Liver (tissue), 9 donors: ENCODE measurements around the gene RBM15. TPM values are rescaled to one million over a fixed set of nuclear protein-coding genes. Genes with fewer than 3 reads are reported as not detected.

ENCODE experiments used
- DNase-seq: peaks from one replicate; pipeline ENCODE4 v3.0.0-alpha.2; 2017; ENCODE audit warnings: low spot score
- H3K27ac ChIP-seq, 2 donors: one replicate each; pipeline ENCODE4 v1.7.0; 2013; ENCODE audit warnings: inconsistent platforms in 2 of 2, low read length in 2 of 2, control low read depth in 1 of 2, low read depth in 1 of 2, mild to moderate bottlenecking in 1 of 2
- H3K27me3 ChIP-seq, 4 donors: one replicate each; pipeline versions ENCODE4 v1.6.1 to v1.7.0; 2013; ENCODE audit warnings: low read length in 3 of 4, inconsistent platforms in 1 of 4, mild to moderate bottlenecking in 1 of 4, moderate library complexity in 1 of 4; ENCODE audit not compliant: control insufficient read depth in 4 of 4, insufficient read depth in 4 of 4
- H3K36me3 ChIP-seq, 4 donors: one replicate each; pipeline versions ENCODE4 v1.6.1 to v1.7.0; 2013; ENCODE audit warnings: low read length in 3 of 4, mild to moderate bottlenecking in 3 of 4, low read depth in 1 of 4, moderate library complexity in 1 of 4; ENCODE audit not compliant: control insufficient read depth in 4 of 4, insufficient read depth in 3 of 4
- H3K4me1 ChIP-seq, 4 donors: one replicate each; pipeline versions ENCODE4 v1.6.1 to v1.7.0; 2013; ENCODE audit warnings: low read length in 3 of 4, mild to moderate bottlenecking in 3 of 4, moderate library complexity in 1 of 4; ENCODE audit not compliant: control insufficient read depth in 4 of 4, insufficient read depth in 4 of 4
- H3K4me3 ChIP-seq, 3 donors: one replicate each; pipeline versions ENCODE4 v1.6.1 to v1.7.0; 2013; ENCODE audit warnings: low read length in 3 of 3, control low read depth in 1 of 3, low read depth in 1 of 3, mild to moderate bottlenecking in 1 of 3
- H3K9ac ChIP-seq, 2 donors: one replicate each; pipeline ENCODE4 v1.7.0; 2013; ENCODE audit warnings: low read length in 2 of 2, mild to moderate bottlenecking in 2 of 2, moderate library complexity in 2 of 2, control low read depth in 1 of 2, low read depth in 1 of 2
- H3K9me3 ChIP-seq, 4 donors: one replicate each; pipeline versions ENCODE4 v1.6.1 to v1.7.0; 2013; ENCODE audit warnings: low read length in 3 of 4; ENCODE audit not compliant: control insufficient read depth in 4 of 4
- ATF3 ChIP-seq: IDR thresholded peaks from 2 replicates; pipeline ENCODE4 v1.6.1; 2016; ENCODE audit warnings: antibody characterized with exemption
- CTCF ChIP-seq: fragments of 150-350 bp; IDR thresholded peaks from 2 replicates; pipeline ENCODE4 v1.5.1; 2017; ENCODE audit warnings: improper control_type of control experiment, low read depth, low read length; ENCODE audit not compliant: missing input control
- EGR1 ChIP-seq, 2 donors: IDR thresholded peaks; 2 replicates each; pipeline ENCODE4 v1.6.1; 2016 to 2018; ENCODE audit warnings: antibody characterized with exemption in 2 of 2, low read depth in 2 of 2
- FOXA1 ChIP-seq: IDR thresholded peaks from 2 replicates; pipeline ENCODE4 v1.6.1; 2016; ENCODE audit warnings: antibody characterized with exemption
- FOXA2 ChIP-seq: IDR thresholded peaks from 2 replicates; pipeline ENCODE4 v1.6.1; 2016; ENCODE audit warnings: antibody characterized with exemption
- GABPA ChIP-seq, 2 donors: IDR thresholded peaks in 1 of 2; conservative IDR thresholded peaks in 1 of 2; 2 replicates each; pipeline ENCODE4 v1.6.1; 2016; ENCODE audit warnings: antibody characterized with exemption in 2 of 2, mild to moderate bottlenecking in 1 of 2, moderate library complexity in 1 of 2
- HNF4A ChIP-seq, 2 donors: conservative IDR thresholded peaks; 2 replicates each; pipeline ENCODE4 v1.6.1; 2016; ENCODE audit warnings: antibody characterized with exemption in 2 of 2, mild to moderate bottlenecking in 2 of 2
- HNF4G ChIP-seq: IDR thresholded peaks from 2 replicates; pipeline ENCODE4 v1.6.1; 2016; ENCODE audit warnings: antibody characterized with exemption
- JUND ChIP-seq, 2 donors: IDR thresholded peaks; 2 replicates each; pipeline ENCODE4 v1.6.1; 2016; ENCODE audit warnings: antibody characterized with exemption in 2 of 2
- MAX ChIP-seq: IDR thresholded peaks from 2 replicates; pipeline ENCODE4 v1.6.1; 2016; ENCODE audit warnings: antibody characterized with exemption
- NR2F2 ChIP-seq: IDR thresholded peaks from 2 replicates; pipeline ENCODE4 v1.6.1; 2016; ENCODE audit warnings: antibody characterized with exemption
- RAD21 ChIP-seq, 2 donors: IDR thresholded peaks; 2 replicates each; pipeline ENCODE4 v1.6.1; 2016; ENCODE audit warnings: antibody characterized with exemption in 2 of 2, mild to moderate bottlenecking in 2 of 2
- REST ChIP-seq: IDR thresholded peaks from 2 replicates; pipeline ENCODE4 v1.6.1; 2016; ENCODE audit warnings: antibody characterized with exemption, mild to moderate bottlenecking
- RXRA ChIP-seq, 2 donors: IDR thresholded peaks; 2 replicates each; pipeline ENCODE4 v1.6.1; 2017 to 2018; ENCODE audit warnings: antibody characterized with exemption in 2 of 2, mild to moderate bottlenecking in 1 of 2
- SP1 ChIP-seq: IDR thresholded peaks from 2 replicates; pipeline ENCODE4 v1.6.1; 2018; ENCODE audit warnings: antibody characterized with exemption, mild to moderate bottlenecking
- TAF1 ChIP-seq: conservative IDR thresholded peaks from 2 replicates; pipeline ENCODE4 v1.6.1; 2016; ENCODE audit warnings: antibody characterized with exemption, mild to moderate bottlenecking
- YY1 ChIP-seq: IDR thresholded peaks from 2 replicates; pipeline ENCODE4 v1.6.1; 2016; ENCODE audit warnings: antibody characterized with exemption, mild to moderate bottlenecking
- ZBTB33 ChIP-seq: IDR thresholded peaks from 2 replicates; pipeline ENCODE4 v1.6.1; 2016; ENCODE audit warnings: antibody characterized with exemption
- WGBS: extraction: QIAGEN DNeasy Blood & Tissue Kit; methylation state at CpG from one replicate; pipeline ENCODE4 v1.1.7; 2013; 5-methylcytosine and 5-hydroxymethylcytosine counted together
- polyA plus RNA-seq, 2 donors: library from polyadenylated mRNA; stranded (reverse) in 1 of 2; unstranded in 1 of 2; fragments of 200-250 nt in 1 of 2; fragments of >200 nt in 1 of 2; fragmentation: Nextera tagmentation in 1 of 2; extraction: Ambion mirVana in 1 of 2; gene quantifications; one replicate each; pipeline versions ENCODE4 v1.2.1 to v1.2.3, GENCODE V29; 2013 to 2015
- total RNA-seq, 2 donors: library from RNA; depleted of rRNA; stranded (reverse); fragments of >200 nt; gene quantifications; one replicate each; pipeline ENCODE4 v1.2.3, GENCODE V29; 2014
- donor health status: healthy.
- donor health status: healthy.
- donor health status: healthy.
- donor health status: healthy.
- donor health status: healthy.

Gene RBM15
- total and polyA plus RNA-seq, 4 donors = 2.4 to 34.0 (median 15.0) TPM

GRCh38 chr1:110375490-110375889 is 36.3 kb downstream of the RBM15 start:
- TF ChIP-seq RAD21 (IDR thresholded peaks at IDR 0.05) (no peak), HNF4G (no peak), GABPA (IDR thresholded peaks at IDR 0.05 in 1 of 2, conservative IDR thresholded peaks at IDR 0.05 in 1 of 2) (no peak), REST (no peak), JUND (IDR thresholded peaks at IDR 0.05) (no peak), YY1 (no peak), RXRA (IDR thresholded peaks at IDR 0.05) (no peak), CTCF (no peak), ZBTB33 (no peak), ATF3 (no peak), SP1 (no peak), NR2F2 (no peak), TAF1 (no peak), MAX (no peak), FOXA2 (no peak), EGR1 (IDR thresholded peaks at IDR 0.05; ENCODE audit: low read depth in 2 of 2) (no peak), HNF4A (conservative IDR thresholded peaks at IDR 0.05) (no peak), FOXA1 (no peak)
- Histone ChIP-seq H3K36me3 (peaks cover 2 to 25% (median 16%) of the 10 kb centered on the region in 4 donors), H3K27me3 (no peaks in the 10 kb centered on the region), H3K9ac (no peak overlapping the region), H3K4me1 (no peaks in the 10 kb centered on the region), H3K27ac (no peak overlapping the region), H3K4me3 (no peak overlapping the region), H3K9me3 (no peaks in the 10 kb centered on the region)
- WGBS = 72% methylated on average over 1 of the region's 1 CpG
- DNase-seq = no peak
